Measurements from ENCODE around the gene RNU5B-1. TPM values are rescaled to one million over a fixed set of nuclear protein-coding genes. Genes with fewer than 3 reads are reported as not detected.

Gene RNU5B-1
- polyA plus RNA-seq, 1 of the 3 experiments (the other 2 are of a cell fraction), result not detected

GRCh38 chr15:65292938-65293518 is 11.4 kb upstream of the RNU5B-1 start:
- Histone ChIP-seq H3K79me2 (ENCODE audit: insufficient read depth) (no peaks in the 10 kb centered on the region), H3K4me3 (ENCODE audit: low read depth in 2 of 2, low read length in 1 of 2) (no peak overlapping the region), H2AFZ (ENCODE audit: low read depth) (no peak overlapping the region), H3K27me3 (ENCODE audit: insufficient read depth) (no peaks in the 10 kb centered on the region), H3F3A (replicated peaks; ENCODE audit: insufficient read depth) (peaks cover 20% of the 10 kb centered on the region), H3K9me3 (no peaks in the 10 kb centered on the region), H4K20me1 (ENCODE audit: insufficient read depth) (no peaks in the 10 kb centered on the region), H3K27ac (ENCODE audit: low read depth in 2 of 2, low read length in 1 of 2) (peak overlapping the region in 1 of 2 experiments; percentile 26; a peak in 1 of 4 replicates), H3K4me2 (no peak overlapping the region), H3K4me1 (ENCODE audit: control insufficient read depth in 1 of 2, insufficient read depth in 2 of 2, low read depth in 1 of 2, low read length in 1 of 2) (peaks cover 0 to 2% of the 10 kb centered on the region in 2 experiments; a peak in 2 of 4 replicates), H3K36me3 (replicated peaks in 1 of 2; ENCODE audit: control insufficient read depth in 1 of 2, insufficient read depth in 2 of 2, low read length in 1 of 2) (no peaks in the 10 kb centered on the region), H3K9ac (no peak overlapping the region), H3K9me2 (no peaks in the 10 kb centered on the region)
- TF ChIP-seq EP300 (IDR thresholded peaks at IDR 0.05; ENCODE audit: borderline replicate concordance in 1 of 2, low read depth in 1 of 2, low read length in 1 of 2), result no peak
- TF ChIP-seq, protein P1, sequence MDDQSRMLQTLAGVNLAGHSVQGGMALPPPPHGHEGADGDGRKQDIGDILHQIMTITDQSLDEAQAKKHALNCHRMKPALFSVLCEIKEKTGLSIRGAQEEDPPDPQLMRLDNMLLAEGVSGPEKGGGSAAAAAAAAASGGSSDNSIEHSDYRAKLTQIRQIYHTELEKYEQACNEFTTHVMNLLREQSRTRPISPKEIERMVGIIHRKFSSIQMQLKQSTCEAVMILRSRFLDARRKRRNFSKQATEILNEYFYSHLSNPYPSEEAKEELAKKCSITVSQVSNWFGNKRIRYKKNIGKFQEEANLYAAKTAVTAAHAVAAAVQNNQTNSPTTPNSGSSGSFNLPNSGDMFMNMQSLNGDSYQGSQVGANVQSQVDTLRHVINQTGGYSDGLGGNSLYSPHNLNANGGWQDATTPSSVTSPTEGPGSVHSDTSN (IDR thresholded peaks at IDR 0.05), result peak; percentile 74
- peak; percentile 68 for TF ChIP-seq TCF12 (IDR thresholded peaks at IDR 0.05)
- DNase-seq, result no peak
- WGBS (ENCODE audit: low lambda C conversion rate), result 54% methylated on average over 1 of the region's 1 CpG
- ChIA-PET POLR2A (no interaction called here), CTCF (interaction anchor here (0.6 kb wide), 1 partner anchor 289 kb away, joined by 3 read pairs; no protein-coding TSS in a partner anchor)

GRCh38 chr15:65298731-65299130 is 5.7 kb upstream of the RNU5B-1 start:
- no peak overlapping the region for H3K4me3 ChIP-seq (ENCODE audit: low read depth in 2 of 2, low read length in 1 of 2)

More at GRCh38 chr15:65298731-65299130, 5.7 kb upstream of the RNU5B-1 start:
- 80% methylated on average over 11 of the region's 11 CpGs for WGBS (ENCODE audit: low lambda C conversion rate)
- H4K20me1 ChIP-seq (ENCODE audit: insufficient read depth), result no peaks in the 10 kb centered on the region
- CTCF ChIA-PET, result interaction anchor here (1.0 to 6.0 kb wide), 12 partner anchors 12 to 244 kb away, joined by 3 to 72 read pairs (median 8); partner anchors contain the start of genes CLPX and PARP16
- no peaks in the 10 kb centered on the region for H3K9me2 ChIP-seq
- no peak overlapping the region for H3K4me2 ChIP-seq
- H2AFZ ChIP-seq (ENCODE audit: low read depth), result no peak overlapping the region
- DNase-seq, result no peak
- H3K27me3 ChIP-seq (ENCODE audit: insufficient read depth), result no peaks in the 10 kb centered on the region
- TF ChIP-seq RXRA (IDR thresholded peaks at IDR 0.05; ENCODE audit: borderline replicate concordance, low read depth), result no peak
- TF ChIP-seq TAF1 (IDR thresholded peaks at IDR 0.05; ENCODE audit: borderline replicate concordance, low read depth, low read length), result no peak
- TF ChIP-seq, protein P2, sequence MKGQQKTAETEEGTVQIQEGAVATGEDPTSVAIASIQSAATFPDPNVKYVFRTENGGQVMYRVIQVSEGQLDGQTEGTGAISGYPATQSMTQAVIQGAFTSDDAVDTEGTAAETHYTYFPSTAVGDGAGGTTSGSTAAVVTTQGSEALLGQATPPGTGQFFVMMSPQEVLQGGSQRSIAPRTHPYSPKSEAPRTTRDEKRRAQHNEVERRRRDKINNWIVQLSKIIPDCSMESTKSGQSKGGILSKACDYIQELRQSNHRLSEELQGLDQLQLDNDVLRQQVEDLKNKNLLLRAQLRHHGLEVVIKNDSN (IDR thresholded peaks at IDR 0.05; ENCODE audit: borderline replicate concordance, low read depth), result no peak
- TF ChIP-seq MXI1 (IDR thresholded peaks at IDR 0.05; ENCODE audit: low read depth, low read length), result no peak
- TF ChIP-seq, protein P3, sequence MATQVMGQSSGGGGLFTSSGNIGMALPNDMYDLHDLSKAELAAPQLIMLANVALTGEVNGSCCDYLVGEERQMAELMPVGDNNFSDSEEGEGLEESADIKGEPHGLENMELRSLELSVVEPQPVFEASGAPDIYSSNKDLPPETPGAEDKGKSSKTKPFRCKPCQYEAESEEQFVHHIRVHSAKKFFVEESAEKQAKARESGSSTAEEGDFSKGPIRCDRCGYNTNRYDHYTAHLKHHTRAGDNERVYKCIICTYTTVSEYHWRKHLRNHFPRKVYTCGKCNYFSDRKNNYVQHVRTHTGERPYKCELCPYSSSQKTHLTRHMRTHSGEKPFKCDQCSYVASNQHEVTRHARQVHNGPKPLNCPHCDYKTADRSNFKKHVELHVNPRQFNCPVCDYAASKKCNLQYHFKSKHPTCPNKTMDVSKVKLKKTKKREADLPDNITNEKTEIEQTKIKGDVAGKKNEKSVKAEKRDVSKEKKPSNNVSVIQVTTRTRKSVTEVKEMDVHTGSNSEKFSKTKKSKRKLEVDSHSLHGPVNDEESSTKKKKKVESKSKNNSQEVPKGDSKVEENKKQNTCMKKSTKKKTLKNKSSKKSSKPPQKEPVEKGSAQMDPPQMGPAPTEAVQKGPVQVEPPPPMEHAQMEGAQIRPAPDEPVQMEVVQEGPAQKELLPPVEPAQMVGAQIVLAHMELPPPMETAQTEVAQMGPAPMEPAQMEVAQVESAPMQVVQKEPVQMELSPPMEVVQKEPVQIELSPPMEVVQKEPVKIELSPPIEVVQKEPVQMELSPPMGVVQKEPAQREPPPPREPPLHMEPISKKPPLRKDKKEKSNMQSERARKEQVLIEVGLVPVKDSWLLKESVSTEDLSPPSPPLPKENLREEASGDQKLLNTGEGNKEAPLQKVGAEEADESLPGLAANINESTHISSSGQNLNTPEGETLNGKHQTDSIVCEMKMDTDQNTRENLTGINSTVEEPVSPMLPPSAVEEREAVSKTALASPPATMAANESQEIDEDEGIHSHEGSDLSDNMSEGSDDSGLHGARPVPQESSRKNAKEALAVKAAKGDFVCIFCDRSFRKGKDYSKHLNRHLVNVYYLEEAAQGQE (IDR thresholded peaks at IDR 0.05; ENCODE audit: low read depth, low read length), result no peak
- no peak for TF ChIP-seq FOSL2 (IDR thresholded peaks at IDR 0.05; ENCODE audit: borderline replicate concordance, low read depth)
- TF ChIP-seq EP300 (IDR thresholded peaks at IDR 0.05; ENCODE audit: borderline replicate concordance in 1 of 2, low read depth in 1 of 2, low read length in 1 of 2), result no peak
- no peak for TF ChIP-seq RAD21 (IDR thresholded peaks at IDR 0.05; ENCODE audit: low read length)
- TF ChIP-seq, protein P1 (IDR thresholded peaks at IDR 0.05), result no peak
- no peak for TF ChIP-seq ZBTB33 (IDR thresholded peaks at IDR 0.05; ENCODE audit: borderline replicate concordance, low read depth)
- H3K4me1 ChIP-seq (ENCODE audit: control insufficient read depth in 1 of 2, insufficient read depth in 2 of 2, low read depth in 1 of 2, low read length in 1 of 2), result peaks cover 5% of the 10 kb centered on the region in 2 experiments; a peak in 2 of 4 replicates
- H3K79me2 ChIP-seq (ENCODE audit: insufficient read depth), result no peaks in the 10 kb centered on the region
- no peaks in the 10 kb centered on the region for H3K36me3 ChIP-seq (replicated peaks in 1 of 2; ENCODE audit: control insufficient read depth in 1 of 2, insufficient read depth in 2 of 2, low read length in 1 of 2)
- H3F3A ChIP-seq (replicated peaks; ENCODE audit: insufficient read depth), result peaks cover 28% of the 10 kb centered on the region
- H3K9ac ChIP-seq, result no peak overlapping the region
- H3K9me3 ChIP-seq, result no peaks in the 10 kb centered on the region
- POLR2A ChIA-PET, result no interaction called here
- H3K27ac ChIP-seq (ENCODE audit: low read depth in 2 of 2, low read length in 1 of 2), result no peak overlapping the region

All from SK-N-SH (cell line).